HCT116 (cell line): ENCODE data around the gene EMP1. TPM values are rescaled to one million over a fixed set of nuclear protein-coding genes. Genes with fewer than 3 reads are reported as not detected.

ENCODE experiments used
- ATAC-seq: fragments of 200-7000 bp; cut with Tn5 transposase; 2 replicates; pipeline ENCODE4 v1.9.1; 2020; ENCODE audit warnings: mild to moderate bottlenecking, moderate library complexity
- BruUV-seq: library from RNA; stranded (reverse); fragments of 400-500 nt; replicated peaks from 2 replicates; lab custom pipeline; 2021; lab: Mats Ljungman, UMichigan
- CTCF ChIA-PET: fragments of 300-600 bp; sonication (Branson Sonifier 250); formaldehyde crosslinking; loops from one replicate; lab custom pipeline; 2021; ENCODE audit warnings: antibody characterized with exemption; lab: Charles Lee
- POLR2A ChIA-PET: fragments of 300-600, 350-600 bp; sonication (Branson Sonifier 250); formaldehyde crosslinking; loops from one replicate; lab custom pipeline; 2021; ENCODE audit warnings: antibody characterized with exemption; lab: Charles Lee
- RAD21 ChIA-PET, 2 experiments: fragments of 300-600 bp; sonication (Branson Sonifier 250); formaldehyde crosslinking; loops; one replicate each; lab custom pipeline; 2023; ENCODE audit warnings: low total read pairs in 2 of 2; ENCODE audit not compliant: uncharacterized antibody in 2 of 2, unreplicated experiment in 2 of 2, low non-redundant PET in 1 of 2; lab: Charles Lee
- DNase-seq: peaks from one replicate; pipeline ENCODE4 v3.0.0-alpha.2; 2010; ENCODE audit warnings: low read depth, low spot score
- H2AFZ ChIP-seq: fragments of 200-600 bp; shearing (Covaris generic), sonication (generic); 2 replicates; pipeline ENCODE4 v1.6.1; 2017; ENCODE audit warnings: low read depth, mixed run types, mixed read lengths, antibody characterized with exemption, low read length; ENCODE audit not compliant: poor library complexity, severe bottlenecking
- H3K27ac ChIP-seq: 2 replicates; pipeline ENCODE4 v1.5.1; 2012; ENCODE audit warnings: low read depth, low read length
- H3K27me3 ChIP-seq: fragments of 200-600 bp; sonication (generic); 2 replicates; pipeline ENCODE4 v1.6.1; 2016; ENCODE audit warnings: mixed run types, low read length, mixed read lengths; ENCODE audit not compliant: insufficient read depth
- H3K36me3 ChIP-seq, 2 experiments: fragments of 200-500 bp in 1 of 2; fragments of 200-600 bp in 1 of 2; sonication (Bioruptor generic) in 1 of 2; sonication (generic) in 1 of 2; 2 replicates each; pipeline versions ENCODE4 v1.5.1 to v1.6.1; 2014 to 2016; ENCODE audit warnings: low read length in 2 of 2, inconsistent platforms in 1 of 2, mixed read lengths in 1 of 2, mixed run types in 1 of 2; ENCODE audit not compliant: insufficient read depth in 2 of 2, control insufficient read depth in 1 of 2
- H3K4me1 ChIP-seq, 2 experiments: fragments of 200-600 bp in 1 of 2; sonication (generic) in 1 of 2; 2 replicates each; pipeline versions ENCODE4 v1.5.1 to v1.6.1; 2012 to 2017; ENCODE audit warnings: low read length in 2 of 2, inconsistent platforms in 1 of 2, mild to moderate bottlenecking in 1 of 2, mixed read lengths in 1 of 2, mixed run types in 1 of 2, moderate library complexity in 1 of 2; ENCODE audit not compliant: insufficient read depth in 2 of 2, control insufficient read depth in 1 of 2
- H3K4me2 ChIP-seq: fragments of 200-600 bp; sonication (generic); 2 replicates; pipeline ENCODE4 v1.6.1; 2017; ENCODE audit warnings: mixed run types, low read length, mixed read lengths
- H3K4me3 ChIP-seq, 2 experiments: fragments of 200-600 bp in 1 of 2; sonication (generic) in 1 of 2; replicated peaks in 1 of 2; 2 replicates each; pipeline ENCODE4 v1.5.1; 2011 to 2016; ENCODE audit warnings: low read length in 2 of 2, control low read depth in 1 of 2, low read depth in 1 of 2, mild to moderate bottlenecking in 1 of 2, mixed read lengths in 1 of 2, mixed run types in 1 of 2
- H3K79me2 ChIP-seq: fragments of 200-600 bp; sonication (generic); 2 replicates; pipeline ENCODE4 v1.6.1; 2017; ENCODE audit warnings: mild to moderate bottlenecking, mixed run types, low read length, moderate library complexity, mixed read lengths; ENCODE audit not compliant: insufficient read depth
- H3K9ac ChIP-seq: fragments of 200-600 bp; sonication (generic); 2 replicates; pipeline ENCODE4 v1.6.1; 2016; ENCODE audit warnings: low read length, mixed read lengths
- H3K9me2 ChIP-seq: fragments of 200-600 bp; sonication (generic), shearing (Covaris generic); 2 replicates; pipeline ENCODE4 v1.6.1; 2017; ENCODE audit warnings: mixed run types, mild to moderate bottlenecking, moderate library complexity; ENCODE audit not compliant: insufficient read depth
- H3K9me3 ChIP-seq, 2 experiments: fragments of 200-500 bp in 1 of 2; fragments of 200-600 bp in 1 of 2; sonication (Bioruptor generic) in 1 of 2; sonication (generic) in 1 of 2; 2 replicates each; pipeline ENCODE4 v1.6.1; 2014 to 2017; ENCODE audit warnings: low read length in 2 of 2, mixed read lengths in 2 of 2, inconsistent platforms in 1 of 2, low read depth in 1 of 2, mild to moderate bottlenecking in 1 of 2, mixed run types in 1 of 2, moderate library complexity in 1 of 2; ENCODE audit not compliant: control insufficient read depth in 1 of 2, insufficient read depth in 1 of 2
- H4K20me1 ChIP-seq: fragments of 200-600 bp; sonication (generic), shearing (Covaris generic); 2 replicates; pipeline ENCODE4 v1.6.1; 2017; ENCODE audit warnings: mixed run types, mild to moderate bottlenecking, moderate library complexity; ENCODE audit not compliant: insufficient read depth
- CBX3 ChIP-seq: IDR thresholded peaks from 2 replicates; pipeline ENCODE4 v1.6.1; 2012; ENCODE audit warnings: low read depth
- CEBPB ChIP-seq: IDR thresholded peaks from 2 replicates; pipeline ENCODE4 v1.6.1; 2012; ENCODE audit warnings: low read depth
- POLR2A ChIP-seq: IDR thresholded peaks from 2 replicates; pipeline ENCODE4 v1.7.0; 2011; ENCODE audit warnings: borderline replicate concordance; ENCODE audit not compliant: insufficient read depth, insufficient read length; ENCODE audit errors: extremely low read depth
- POLR2AphosphoS5 ChIP-seq: IDR thresholded peaks from 2 replicates; pipeline ENCODE4 v1.6.1; 2011; ENCODE audit warnings: mild to moderate bottlenecking, low read depth, low read length, moderate library complexity
- REST ChIP-seq: IDR thresholded peaks from 2 replicates; pipeline ENCODE4 v1.6.1; 2012; ENCODE audit warnings: low read depth
- SIN3A ChIP-seq: IDR thresholded peaks from 2 replicates; pipeline ENCODE4 v1.6.1; 2012; ENCODE audit warnings: low read depth
- ZFX ChIP-seq: fragments of 450-650 bp; IDR thresholded peaks from 2 replicates; pipeline ENCODE4 v1.6.1; 2017
- intact Hi-C: fragments of 100-400 bp; cut with micrococcal nuclease; formaldehyde crosslinking; loops from 2 replicates; pipeline ENCODE4 v1.10.0; 2022
- total RNA-seq: library from RNA; stranded (reverse); gene quantifications from one replicate; pipeline ENCODE4 v1.2.1, GENCODE V29; 2021; ENCODE audit not compliant: unreplicated experiment

The EMP1 gene
- total RNA-seq, 1 experiment from 2014 or later: 110 TPM

DNA sequence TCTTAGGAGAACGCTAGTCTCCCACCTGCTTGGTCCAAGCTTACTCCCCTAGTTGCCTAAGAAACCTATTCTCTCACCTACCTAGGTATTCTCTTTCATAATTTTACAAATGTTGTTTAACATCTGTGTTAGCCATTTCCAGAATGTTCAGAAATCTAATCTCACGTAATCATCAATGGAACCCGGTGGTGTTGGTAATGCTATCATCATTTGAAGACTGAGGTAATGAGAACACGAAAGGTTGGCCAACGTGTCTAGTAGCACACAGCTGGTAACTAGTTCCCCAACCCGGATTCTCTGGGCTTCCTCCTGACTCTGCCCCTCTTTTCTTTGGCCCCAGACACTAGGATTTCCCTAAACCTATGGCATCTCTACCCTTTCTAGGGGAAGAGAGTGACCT lies 43.8 kb upstream of the EMP1 start (continued):
- TF ChIP-seq REST (no peak), POLR2A (no peak), POLR2AphosphoS5 (no peak), SIN3A (no peak)

DNA sequence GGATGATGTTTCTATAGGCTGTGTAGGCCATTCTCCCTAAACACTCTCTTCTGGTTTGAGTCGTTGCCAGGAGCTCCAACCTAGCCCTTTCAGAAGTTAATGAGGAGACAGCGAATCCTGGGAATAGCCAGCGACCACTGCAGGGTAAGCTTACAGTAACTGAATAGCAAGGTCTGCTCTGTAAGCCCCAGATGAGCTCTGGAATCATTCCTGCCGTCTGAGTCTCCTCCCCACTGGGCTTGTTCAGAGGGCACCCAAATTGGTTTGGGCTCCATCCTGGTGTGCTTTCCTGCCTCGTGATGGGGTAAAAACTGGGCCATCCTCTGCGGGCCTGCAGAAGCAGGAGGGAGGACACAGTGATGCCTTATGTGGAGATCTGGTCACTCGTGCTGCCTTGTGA lies 43.3 kb upstream of the EMP1 start:
- no peaks in the 10 kb centered on the region for H3K9me2 ChIP-seq
- TF ChIP-seq CBX3 (no peak), ZFX (no peak), CEBPB (no peak)
- TF ChIP-seq, all 23 proteins: peak for 0
- Histone ChIP-seq H3K79me2 (no peaks in the 10 kb centered on the region), H2AFZ (no peak overlapping the region), H3K4me2 (no peak overlapping the region), H3K36me3 (no peaks in the 10 kb centered on the region), H3K4me3 (no peak overlapping the region), H3K27ac (no peak overlapping the region), H4K20me1 (no peaks in the 10 kb centered on the region), H3K9ac (no peak overlapping the region), H3K27me3 (no peaks in the 10 kb centered on the region), H3K4me1 (peaks cover 0 to 18% of the 10 kb centered on the region in 2 experiments; a peak in 2 of 4 replicates), H3K9me3 (no peaks in the 10 kb centered on the region)
- BruUV-seq: no TSS peak
- intact Hi-C loops: no loop called here
- CTCF ChIA-PET: no interaction called here
- RAD21 ChIA-PET: no interaction called here
- POLR2A ChIA-PET: no interaction called here
- DNase-seq (no peak), ATAC-seq (no peak)
